ENCODE measurements around the gene CUBN.
A peak's percentile ranks its signal among the peaks of the same experiment; 100 is the strongest.

CUBN gene

DNA sequence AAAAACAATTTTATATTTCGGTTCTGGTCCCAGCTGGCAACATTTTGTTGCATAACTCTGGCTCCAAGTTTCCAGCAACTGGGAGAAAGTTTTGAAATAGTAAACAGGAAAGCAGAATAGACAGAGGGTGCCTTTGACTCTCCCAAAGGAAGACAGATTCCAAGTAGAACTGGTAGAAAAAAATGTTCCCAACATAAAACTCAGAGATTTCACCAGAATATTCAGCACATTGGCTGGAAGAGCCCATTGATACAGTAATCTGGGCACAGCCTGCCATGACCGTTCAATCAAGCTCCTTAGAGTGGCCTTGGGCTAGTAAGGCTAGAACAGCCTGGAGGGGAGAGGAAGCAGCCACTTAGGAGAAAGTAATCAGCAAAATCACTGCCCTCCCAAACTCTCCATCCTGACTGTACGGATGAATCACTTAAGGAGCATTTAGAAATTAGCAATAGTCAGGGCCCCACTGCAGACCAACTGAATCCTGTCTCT is 120.4 kb downstream of the CUBN start:
- Histone ChIP-seq H3K4me1 (peaks cover 6% of the 10 kb centered on the region), H3K36me3 (replicated peaks) (no peaks in the 10 kb centered on the region), H3K9me3 (peaks cover 5% of the 10 kb centered on the region; the same call in 1 of the 2 replicates), H3K27me3 (ENCODE audit: low read depth) (no peaks in the 10 kb centered on the region), H3K4me3 (no peak overlapping the region)
- in situ Hi-C loops (cut with MboI; ENCODE audit: low sequenced_read_pairs), result no loop called here
- no peak for DNase-seq (ENCODE audit: low spot score in 2 of 2)

DNA sequence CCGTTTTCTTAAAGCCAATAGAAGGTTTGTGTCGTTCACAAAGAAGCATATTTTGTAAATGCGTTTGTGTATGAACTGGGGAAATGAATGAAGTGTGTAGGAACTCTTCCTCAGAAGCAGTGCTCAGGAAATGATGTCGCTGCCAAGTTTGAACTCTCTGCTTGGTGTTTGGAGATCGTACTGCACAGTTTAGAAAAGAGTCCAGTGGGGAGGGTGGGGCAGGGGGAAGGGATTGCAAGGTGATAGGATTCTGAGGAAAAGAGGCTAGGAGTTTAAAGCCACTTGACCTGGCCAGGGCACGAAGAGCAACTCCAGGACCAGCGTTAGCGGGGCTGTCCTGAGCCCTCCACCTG is 122.2 kb downstream of the CUBN start:
- in situ Hi-C loops (cut with MboI; ENCODE audit: low sequenced_read_pairs), result no loop called here
- peaks cover 5% of the 10 kb centered on the region; the same call in 1 of the 2 replicates for H3K9me3 ChIP-seq
- H3K4me3 ChIP-seq, result no peak overlapping the region
- no peak for DNase-seq (ENCODE audit: low spot score in 2 of 2)
- H3K27me3 ChIP-seq (ENCODE audit: low read depth), result no peaks in the 10 kb centered on the region
- H3K4me1 ChIP-seq, result peaks cover 6% of the 10 kb centered on the region
- H3K36me3 ChIP-seq (replicated peaks), result no peaks in the 10 kb centered on the region

DNA sequence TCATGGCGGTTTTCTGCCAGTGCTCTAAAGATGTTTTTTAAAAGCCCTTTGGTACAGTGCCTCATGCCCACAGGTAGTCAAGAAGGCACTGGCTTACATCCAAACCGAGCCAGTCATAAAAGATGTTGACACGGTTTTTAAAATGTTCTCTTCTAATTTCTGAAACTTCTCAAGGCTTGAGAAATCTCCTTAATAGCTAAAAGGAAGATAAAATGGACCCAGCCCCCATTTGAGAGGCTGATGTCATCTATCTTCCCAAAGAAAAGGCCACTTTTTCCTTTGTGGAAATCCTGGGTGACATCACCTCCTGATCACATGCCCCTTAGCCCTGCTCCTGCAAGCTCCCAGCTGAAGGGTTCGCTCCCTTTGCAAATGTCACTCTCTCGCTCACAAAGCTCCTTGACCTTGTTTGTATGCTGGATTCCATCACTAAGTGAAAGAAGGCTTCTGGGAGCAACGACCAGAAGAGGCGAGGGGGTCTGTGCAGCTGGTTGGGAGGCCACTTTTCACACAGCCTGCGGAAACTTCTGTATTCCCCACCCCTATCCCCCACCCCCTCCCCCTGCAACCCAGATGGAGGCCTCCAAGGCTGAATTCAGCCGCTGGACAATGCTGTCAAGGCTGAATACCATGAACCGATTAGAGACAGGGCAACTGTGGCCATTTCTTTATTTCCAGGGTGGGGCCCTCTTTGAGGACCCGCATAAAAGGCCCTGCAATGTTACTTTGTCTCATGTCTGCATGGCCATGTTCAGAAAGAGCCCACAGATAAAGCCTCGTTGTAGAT is 122.8 kb downstream of the CUBN start:
- Histone ChIP-seq H3K27me3 (ENCODE audit: low read depth) (no peaks in the 10 kb centered on the region), H3K9me3 (peaks cover 5% of the 10 kb centered on the region; the same call in 1 of the 2 replicates), H3K4me3 (no peak overlapping the region), H3K4me1 (peaks cover 6% of the 10 kb centered on the region), H3K36me3 (replicated peaks) (no peaks in the 10 kb centered on the region)
- DNase-seq (ENCODE audit: low spot score in 2 of 2), result no peak
- in situ Hi-C loops (cut with MboI; ENCODE audit: low sequenced_read_pairs), result no loop called here

DNA sequence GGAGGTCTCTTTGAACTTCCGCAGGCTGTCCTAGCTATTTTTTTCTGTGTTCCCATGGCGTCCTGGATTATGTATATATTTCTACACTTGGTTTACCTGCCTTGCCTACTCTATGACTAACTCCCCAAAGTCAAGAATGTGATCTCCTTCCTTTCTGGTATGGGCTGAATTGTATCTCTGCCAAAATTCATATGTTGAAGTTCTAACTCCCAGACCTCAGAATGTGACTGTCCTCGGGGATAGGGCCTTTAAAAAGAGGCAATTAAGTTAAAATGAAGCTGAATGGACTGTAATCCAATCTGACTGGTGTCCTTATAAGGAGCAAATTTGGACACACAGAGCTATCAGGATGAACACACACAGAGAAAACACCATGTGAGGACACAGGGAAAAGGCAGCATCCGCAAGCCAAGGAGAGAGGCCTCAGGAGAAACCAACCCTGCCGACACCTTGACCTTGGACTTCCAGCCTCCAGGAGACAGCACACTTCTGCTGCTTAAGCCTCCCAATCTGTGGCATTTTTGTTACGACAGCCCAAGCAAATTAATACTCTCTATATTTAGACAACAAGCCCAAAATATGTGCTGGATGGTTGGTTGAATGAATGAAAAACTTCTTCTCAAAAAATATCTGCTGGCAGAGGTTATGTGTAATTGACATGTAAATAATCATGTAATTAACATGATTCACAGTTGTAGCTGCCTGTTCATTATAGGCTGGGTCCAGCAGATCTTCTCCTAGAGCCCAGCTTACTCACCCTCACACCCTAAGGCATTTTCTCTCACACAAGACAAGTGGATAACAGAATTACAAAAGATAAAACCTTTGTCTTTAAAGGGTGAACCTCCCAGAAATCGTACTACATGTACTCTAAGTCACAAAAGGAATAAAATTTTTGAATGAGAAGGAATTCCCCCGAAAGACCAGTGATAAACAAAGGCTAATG is 123.7 kb downstream of the CUBN start:
- H3K36me3 ChIP-seq (replicated peaks), result no peaks in the 10 kb centered on the region
- in situ Hi-C loops (cut with MboI; ENCODE audit: low sequenced_read_pairs), result no loop called here
- peak in 1 of 2 experiments; percentile 17 for DNase-seq (ENCODE audit: low spot score in 2 of 2)
- peaks cover 6% of the 10 kb centered on the region for H3K4me1 ChIP-seq
- peaks cover 5% of the 10 kb centered on the region; the same call in 1 of the 2 replicates for H3K9me3 ChIP-seq
- no peaks in the 10 kb centered on the region for H3K27me3 ChIP-seq (ENCODE audit: low read depth)
- no peak overlapping the region for H3K4me3 ChIP-seq

DNA sequence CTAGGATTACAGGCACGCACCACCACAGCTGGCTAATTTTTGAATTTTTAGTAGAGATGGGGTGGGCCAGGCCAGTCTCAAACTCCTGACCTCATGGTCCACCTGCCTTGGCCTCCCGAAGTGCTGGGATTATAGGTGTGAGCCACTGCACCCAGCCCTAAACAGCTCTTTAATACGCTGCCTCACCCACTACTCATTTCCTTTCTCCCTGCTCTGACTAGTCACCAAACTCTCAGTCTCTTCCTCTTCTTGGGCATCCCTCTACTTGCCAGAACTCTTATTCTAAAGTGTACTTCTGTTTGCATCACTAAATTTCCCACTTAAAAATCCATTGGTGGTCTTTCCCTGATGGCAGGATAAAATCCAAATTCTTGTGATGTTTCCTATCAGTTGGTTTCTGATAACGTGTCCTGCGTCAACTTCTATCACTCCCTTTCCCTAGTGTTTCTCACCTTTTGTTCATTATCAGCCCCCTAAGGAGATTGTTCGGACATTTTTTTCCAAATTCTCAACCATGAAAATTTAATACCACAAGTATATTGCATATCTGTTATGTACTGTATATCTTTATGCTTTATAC is 124.7 kb downstream of the CUBN start:
- H3K4me1 ChIP-seq, result peaks cover 6% of the 10 kb centered on the region
- peaks cover 5% of the 10 kb centered on the region; the same call in 1 of the 2 replicates for H3K9me3 ChIP-seq
- in situ Hi-C loops (cut with MboI; ENCODE audit: low sequenced_read_pairs), result no loop called here
- H3K4me3 ChIP-seq, result no peak overlapping the region
- DNase-seq (ENCODE audit: low spot score in 2 of 2), result no peak
- H3K36me3 ChIP-seq (replicated peaks), result no peaks in the 10 kb centered on the region
- no peaks in the 10 kb centered on the region for H3K27me3 ChIP-seq (ENCODE audit: low read depth)

DNA sequence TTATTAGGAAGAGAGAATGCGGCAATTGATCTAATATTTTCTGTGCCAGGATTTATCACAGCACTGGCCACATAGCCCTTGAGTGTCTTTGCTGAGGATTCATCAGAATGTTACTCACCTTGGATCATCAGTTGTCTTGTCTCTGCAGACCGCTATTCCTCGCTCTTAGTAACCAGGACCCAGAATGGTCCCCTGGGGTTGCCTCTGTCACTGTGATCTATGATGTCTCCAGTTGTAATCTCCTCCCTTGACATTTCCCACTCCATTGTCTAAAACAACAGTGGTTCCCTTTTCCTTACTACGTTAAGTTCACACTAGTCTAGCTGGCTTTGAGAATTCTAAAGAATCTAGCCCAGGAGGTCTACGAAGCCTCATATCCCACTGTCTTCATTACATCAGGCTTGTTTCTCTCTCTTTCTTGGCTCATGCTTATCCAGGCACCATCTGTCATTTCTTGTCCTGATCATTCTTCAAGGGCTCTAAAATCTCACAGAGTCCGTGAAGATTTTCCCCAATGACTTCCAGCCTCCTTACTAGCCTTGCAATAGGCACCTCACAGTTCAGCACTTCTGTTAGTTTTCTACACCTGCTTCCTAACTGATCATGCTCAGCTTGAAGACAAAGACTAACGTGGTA is 125.8 kb downstream of the CUBN start:
- no peaks in the 10 kb centered on the region for H3K36me3 ChIP-seq (replicated peaks)

GRCh38 chr10:17003151-17003550 is 126.5 kb downstream of the CUBN start:
- Histone ChIP-seq H3K4me3 (no peak overlapping the region), H3K27me3 (ENCODE audit: low read depth) (no peaks in the 10 kb centered on the region), H3K9me3 (peaks cover 5% of the 10 kb centered on the region; the same call in 1 of the 2 replicates), H3K4me1 (peaks cover 6% of the 10 kb centered on the region), H3K36me3 (replicated peaks) (no peaks in the 10 kb centered on the region)
- in situ Hi-C loops (cut with MboI; ENCODE audit: low sequenced_read_pairs), result no loop called here
- DNase-seq (ENCODE audit: low spot score in 2 of 2), result no peak

More for the DNA sequence above, 125.8 kb downstream of the CUBN start:
- peaks cover 5% of the 10 kb centered on the region; the same call in 1 of the 2 replicates for H3K9me3 ChIP-seq
- H3K27me3 ChIP-seq (ENCODE audit: low read depth), result no peaks in the 10 kb centered on the region
- in situ Hi-C loops (cut with MboI; ENCODE audit: low sequenced_read_pairs), result no loop called here
- no peak overlapping the region for H3K4me3 ChIP-seq
- DNase-seq (ENCODE audit: low spot score in 2 of 2), result no peak
- H3K4me1 ChIP-seq, result peaks cover 6% of the 10 kb centered on the region

- in situ Hi-C loops (cut with MboI; ENCODE audit: low sequenced_read_pairs), result no loop called here
- Histone ChIP-seq H3K9me3 (peaks cover 5% of the 10 kb centered on the region; the same call in 1 of the 2 replicates), H3K4me3 (no peak overlapping the region), H3K36me3 (replicated peaks) (no peaks in the 10 kb centered on the region), H3K27me3 (ENCODE audit: low read depth) (no peaks in the 10 kb centered on the region), H3K4me1 (peaks cover 6% of the 10 kb centered on the region)
- no peak for DNase-seq (ENCODE audit: low spot score in 2 of 2)
These were observed 127.5 kb downstream of the CUBN start for GRCh38 chr10:17001961-17002749.

DNA sequence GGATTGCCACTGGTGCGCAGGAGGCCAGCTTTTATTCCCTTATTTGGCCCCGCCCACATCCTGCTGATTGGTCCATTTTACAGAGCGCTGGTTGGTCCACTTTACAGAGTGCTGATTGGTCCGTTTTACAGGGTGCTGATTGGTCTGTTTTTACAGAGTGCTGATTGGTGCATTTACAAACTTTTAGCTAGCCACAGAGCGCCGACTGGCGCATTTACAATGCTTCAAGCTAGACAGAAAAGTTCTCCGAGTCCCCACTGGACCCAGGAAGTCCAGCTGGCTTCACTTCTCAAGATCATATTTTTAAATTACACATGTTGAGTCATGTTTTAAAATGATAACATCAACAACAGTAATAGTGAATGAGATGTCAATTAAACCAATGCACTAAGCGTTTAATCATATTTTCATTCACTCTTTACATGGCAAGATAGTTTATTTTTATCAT is 128.3 kb downstream of the CUBN start:
- no peaks in the 10 kb centered on the region for H3K36me3 ChIP-seq (replicated peaks)
- in situ Hi-C loops (cut with MboI; ENCODE audit: low sequenced_read_pairs), result no loop called here
- H3K4me3 ChIP-seq, result no peak overlapping the region
- peaks cover 2% of the 10 kb centered on the region; the same call in 1 of the 2 replicates for H3K4me1 ChIP-seq
- no peaks in the 10 kb centered on the region for H3K27me3 ChIP-seq (ENCODE audit: low read depth)
- H3K9me3 ChIP-seq, result peaks cover 5% of the 10 kb centered on the region; the same call in 1 of the 2 replicates
- DNase-seq (ENCODE audit: low spot score in 2 of 2), result no peak

- H3K9me3 ChIP-seq, result no peaks in the 10 kb centered on the region
- H3K27me3 ChIP-seq (ENCODE audit: low read depth), result no peaks in the 10 kb centered on the region
- in situ Hi-C loops (cut with MboI; ENCODE audit: low sequenced_read_pairs), result no loop called here
- H3K4me1 ChIP-seq, result peaks cover 2% of the 10 kb centered on the region; the same call in 1 of the 2 replicates
- H3K36me3 ChIP-seq (replicated peaks), result no peaks in the 10 kb centered on the region
- H3K4me3 ChIP-seq, result no peak overlapping the region
- no peak for DNase-seq (ENCODE audit: low spot score in 2 of 2)
These were observed 129.8 kb downstream of the CUBN start for GRCh38 chr10:16999665-17000451.

GRCh38 chr10:16996530-16996964 is 133.1 kb downstream of the CUBN start:
- Histone ChIP-seq H3K27me3 (ENCODE audit: low read depth) (no peaks in the 10 kb centered on the region), H3K4me3 (no peak overlapping the region), H3K4me1 (peaks cover 7% of the 10 kb centered on the region; the same call in 1 of the 2 replicates), H3K36me3 (replicated peaks) (no peaks in the 10 kb centered on the region), H3K9me3 (no peaks in the 10 kb centered on the region)
- DNase-seq (ENCODE audit: low spot score in 2 of 2), result no peak
- in situ Hi-C loops (cut with MboI; ENCODE audit: low sequenced_read_pairs), result no loop called here
